Smooth muscle cell (in vitro differentiated cells): ENCODE measurements around the gene EIF3B. TPM values are rescaled to one million over a fixed set of nuclear protein-coding genes. Genes with fewer than 3 reads are reported as not detected.
A peak's percentile ranks its signal among the peaks of the same experiment; 100 is the strongest.

ENCODE experiments used
- DNase-seq: peaks from one replicate; lab custom pipeline; 2025; ENCODE audit not compliant: unreplicated experiment; lab: John Stamatoyannopoulos, UW
- H2AFZ ChIP-seq: fragments of 200-600 bp; sonication (generic); 2 replicates; pipeline ENCODE4 v1.6.0; 2016; ENCODE audit warnings: antibody characterized with exemption, low read depth, mild to moderate bottlenecking
- H3F3A ChIP-seq: fragments of 200-600 bp; sonication (generic); 2 replicates; pipeline ENCODE4 v1.6.0; 2017; ENCODE audit warnings: antibody characterized with exemption, low read depth
- H3K27ac ChIP-seq: fragments of 200-600 bp; sonication (generic); 2 replicates; pipeline ENCODE4 v1.5.1; 2016; ENCODE audit warnings: low read depth, mild to moderate bottlenecking
- H3K27me3 ChIP-seq: fragments of 200-600 bp; sonication (generic); 2 replicates; pipeline ENCODE4 v1.6.1; 2016; ENCODE audit warnings: low read depth, mild to moderate bottlenecking
- H3K36me3 ChIP-seq: fragments of 200-600 bp; sonication (generic); 2 replicates; pipeline ENCODE4 v1.5.1; 2016; ENCODE audit warnings: low read depth
- H3K4me1 ChIP-seq: fragments of 200-600 bp; sonication (generic); 2 replicates; pipeline ENCODE4 v1.5.1; 2016; ENCODE audit warnings: low read depth
- H3K4me2 ChIP-seq: fragments of 200-600 bp; sonication (generic); 2 replicates; pipeline ENCODE4 v1.6.0; 2016; ENCODE audit warnings: mild to moderate bottlenecking
- H3K4me3 ChIP-seq: fragments of 200-600 bp; sonication (generic); 2 replicates; pipeline ENCODE4 v1.5.1; 2016; ENCODE audit warnings: mild to moderate bottlenecking
- H3K79me2 ChIP-seq: fragments of 200-600 bp; sonication (generic); 2 replicates; pipeline ENCODE4 v1.6.0; 2016; ENCODE audit warnings: low read depth, mild to moderate bottlenecking
- H3K9ac ChIP-seq: fragments of 200-600 bp; sonication (generic); 2 replicates; pipeline ENCODE4 v1.6.0; 2016; ENCODE audit warnings: low read depth
- H3K9me3 ChIP-seq: fragments of 200-600 bp; sonication (generic); replicated peaks from 2 replicates; pipeline ENCODE4 v1.5.1; 2016; ENCODE audit warnings: low read depth
- H4K20me1 ChIP-seq: fragments of 200-600 bp; sonication (generic); 2 replicates; pipeline ENCODE4 v1.6.0; 2016; ENCODE audit warnings: low read depth
- WGBS: methylation state at CpG from one replicate; pipeline ENCODE4 v1.1.7; 2016; ENCODE audit warnings: low lambda C conversion rate; 5-methylcytosine and 5-hydroxymethylcytosine counted together
- polyA plus RNA-seq: library from polyadenylated mRNA; unstranded; fragments of >200 nt; fragmentation: Nextera tagmentation; extraction: Ambion mirVana; gene quantifications from 2 replicates; pipeline ENCODE4 v1.2.1, GENCODE V29; 2016
- total RNA-seq: library from RNA; depleted of rRNA; stranded (reverse); fragments of >200 nt; gene quantifications from 2 replicates; pipeline ENCODE4 v1.2.3, GENCODE V29; 2014
- TF ChIP-seq, protein P1 (sequence below): fragments of 200-600 bp; sonication (generic); IDR thresholded peaks from 2 replicates; pipeline ENCODE4 v1.5.1; 2017; ENCODE audit warnings: borderline replicate concordance, mild to moderate bottlenecking, antibody characterized with exemption; ENCODE audit not compliant: insufficient read depth, poor library complexity, severe bottlenecking

Gene EIF3B
- total and polyA plus RNA-seq, 2 experiments from 2014 or later, result 96.1 to 112 TPM

- H3K79me2 ChIP-seq, result peaks cover 19% of the 10 kb centered on the region
- peak overlapping the region; percentile 88 for H3K4me2 ChIP-seq
- H2AFZ ChIP-seq, result peak overlapping the region; percentile 64
- DNase-seq, result peak; percentile 33
- peaks cover 24% of the 10 kb centered on the region for H3F3A ChIP-seq
- WGBS, result 10% methylated on average over 66 of the region's 71 CpGs
- H3K4me1 ChIP-seq, result peaks cover 8% of the 10 kb centered on the region
- H3K4me3 ChIP-seq, result peak overlapping the region; percentile 73
- TF ChIP-seq, protein P1, sequence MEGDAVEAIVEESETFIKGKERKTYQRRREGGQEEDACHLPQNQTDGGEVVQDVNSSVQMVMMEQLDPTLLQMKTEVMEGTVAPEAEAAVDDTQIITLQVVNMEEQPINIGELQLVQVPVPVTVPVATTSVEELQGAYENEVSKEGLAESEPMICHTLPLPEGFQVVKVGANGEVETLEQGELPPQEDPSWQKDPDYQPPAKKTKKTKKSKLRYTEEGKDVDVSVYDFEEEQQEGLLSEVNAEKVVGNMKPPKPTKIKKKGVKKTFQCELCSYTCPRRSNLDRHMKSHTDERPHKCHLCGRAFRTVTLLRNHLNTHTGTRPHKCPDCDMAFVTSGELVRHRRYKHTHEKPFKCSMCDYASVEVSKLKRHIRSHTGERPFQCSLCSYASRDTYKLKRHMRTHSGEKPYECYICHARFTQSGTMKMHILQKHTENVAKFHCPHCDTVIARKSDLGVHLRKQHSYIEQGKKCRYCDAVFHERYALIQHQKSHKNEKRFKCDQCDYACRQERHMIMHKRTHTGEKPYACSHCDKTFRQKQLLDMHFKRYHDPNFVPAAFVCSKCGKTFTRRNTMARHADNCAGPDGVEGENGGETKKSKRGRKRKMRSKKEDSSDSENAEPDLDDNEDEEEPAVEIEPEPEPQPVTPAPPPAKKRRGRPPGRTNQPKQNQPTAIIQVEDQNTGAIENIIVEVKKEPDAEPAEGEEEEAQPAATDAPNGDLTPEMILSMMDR, result peak; percentile 16
- no peaks in the 10 kb centered on the region for H3K36me3 ChIP-seq
- H3K27me3 ChIP-seq, result no peaks in the 10 kb centered on the region
- H3K27ac ChIP-seq, result no peak overlapping the region
- peaks cover 11% of the 10 kb centered on the region for H4K20me1 ChIP-seq
- H3K9me3 ChIP-seq, result no peaks in the 10 kb centered on the region
- H3K9ac ChIP-seq, result peak overlapping the region; percentile 80
Observed at GRCh38 chr7:2403718-2404648, 49.4 kb downstream of the EIF3B start.

- DNase-seq, result no peak
- 85% methylated on average over 12 of the region's 12 CpGs for WGBS
- H3F3A ChIP-seq, result peaks cover 19% of the 10 kb centered on the region
- H3K27me3 ChIP-seq, result no peaks in the 10 kb centered on the region
- no peak overlapping the region for H3K27ac ChIP-seq
- no peaks in the 10 kb centered on the region for H3K36me3 ChIP-seq
- H3K9me3 ChIP-seq, result no peaks in the 10 kb centered on the region
- peak overlapping the region; percentile 73 for H3K4me3 ChIP-seq
- H3K79me2 ChIP-seq, result peaks cover 19% of the 10 kb centered on the region
- H3K4me2 ChIP-seq, result peak overlapping the region; percentile 88
- H4K20me1 ChIP-seq, result peaks cover 11% of the 10 kb centered on the region
- H2AFZ ChIP-seq, result no peak overlapping the region
- peak overlapping the region; percentile 80 for H3K9ac ChIP-seq
- peaks cover 8% of the 10 kb centered on the region for H3K4me1 ChIP-seq
- TF ChIP-seq, protein P1, result no peak
Observed at GRCh38 chr7:2404714-2405119, 50.1 kb downstream of the EIF3B start.

DNA sequence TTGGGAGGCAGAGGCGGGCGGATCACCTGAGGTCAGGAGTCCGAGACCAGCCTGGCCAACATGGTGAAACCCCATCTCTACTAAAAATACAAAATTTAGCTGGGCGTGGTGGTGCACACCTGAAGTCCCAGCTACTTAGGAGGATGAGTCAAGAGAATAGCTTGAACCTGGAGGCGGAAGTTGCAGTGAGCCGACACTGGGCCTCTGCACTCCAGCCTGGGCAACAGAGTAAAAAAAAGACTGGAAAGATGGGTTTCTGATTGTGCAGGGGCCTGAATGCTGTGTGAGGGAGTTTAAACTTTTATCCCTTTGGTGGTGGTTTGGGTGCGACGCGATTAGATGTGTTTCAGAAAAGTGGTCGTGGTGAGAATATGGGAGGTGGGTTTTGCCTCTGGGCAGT is 50.6 kb downstream of the EIF3B start:
- no peaks in the 10 kb centered on the region for H3K36me3 ChIP-seq
- no peak overlapping the region for H3K4me3 ChIP-seq
- no peaks in the 10 kb centered on the region for H3K9me3 ChIP-seq
- H3K27me3 ChIP-seq, result no peaks in the 10 kb centered on the region
- H3K79me2 ChIP-seq, result peaks cover 19% of the 10 kb centered on the region
- H3K27ac ChIP-seq, result no peak overlapping the region
- no peak overlapping the region for H3K4me2 ChIP-seq
- H3F3A ChIP-seq, result peaks cover 16% of the 10 kb centered on the region
- no peak overlapping the region for H3K9ac ChIP-seq
- 96% methylated on average over 7 of the region's 10 CpGs for WGBS
- peaks cover 4% of the 10 kb centered on the region for H3K4me1 ChIP-seq
- peaks cover 16% of the 10 kb centered on the region for H4K20me1 ChIP-seq
- TF ChIP-seq, protein P1, result no peak
- no peak overlapping the region for H2AFZ ChIP-seq
- DNase-seq, result no peak
